Transverse colon (tissue), 4 donors: Measurements from ENCODE around the gene TLX3. TPM values are rescaled to one million over a fixed set of nuclear protein-coding genes. Genes with fewer than 3 reads are reported as not detected.

ENCODE experiments used
- DNase-seq: peaks from one replicate; pipeline ENCODE4 v3.0.0-alpha.2; 2019
- H3K27ac ChIP-seq, 4 donors: fragments of 200-600 bp; sonication (generic); 2 replicates each; pipeline ENCODE4 v1.5.1; 2016 to 2018; ENCODE audit warnings: inconsistent platforms in 4 of 4
- H3K27me3 ChIP-seq: fragments of 200-600 bp; sonication (generic); 2 replicates; pipeline ENCODE4 v1.5.1; 2017; ENCODE audit warnings: inconsistent platforms
- H3K36me3 ChIP-seq, 4 donors: fragments of 200-600 bp; sonication (generic); 2 replicates each; pipeline ENCODE4 v1.5.1; 2017 to 2019; ENCODE audit warnings: inconsistent platforms in 4 of 4
- H3K4me1 ChIP-seq, 4 donors: fragments of 200-600 bp; sonication (generic); 2 replicates each; pipeline ENCODE4 v1.5.1; 2017 to 2020; ENCODE audit warnings: inconsistent platforms in 4 of 4
- H3K4me3 ChIP-seq, 4 donors: fragments of 200-600 bp; sonication (generic); 1 replicate in 1 of 4; 2 replicates in 3 of 4; pipeline versions ENCODE4 v1.5.1 to v1.6.1; 2017 to 2019; ENCODE audit warnings: inconsistent platforms in 4 of 4
- H3K9me3 ChIP-seq, 2 donors: fragments of 200-600 bp; sonication (generic); 2 replicates each; pipeline ENCODE4 v1.5.1; 2017 to 2019; ENCODE audit warnings: inconsistent platforms in 2 of 2
- EP300 ChIP-seq: sonication (generic); formaldehyde crosslinking; IDR thresholded peaks from one replicate; pipeline ENCODE4 v1.6.1; 2017; ENCODE audit warnings: antibody characterized with exemption, low read depth
- POLR2A ChIP-seq: fragments of 450-650 bp; IDR thresholded peaks from one replicate; pipeline ENCODE4 v1.6.1; 2016; ENCODE audit warnings: antibody characterized with exemption, mild to moderate bottlenecking, moderate library complexity
- POLR2AphosphoS5 ChIP-seq, 3 donors: sonication (generic); formaldehyde crosslinking; IDR thresholded peaks; one replicate each; pipeline ENCODE4 v1.6.1; 2016; ENCODE audit warnings: antibody characterized with exemption in 3 of 3
- WGBS, 2 donors: methylation state at CpG; one replicate each; pipeline ENCODE4 v1.1.5; 2018; ENCODE audit warnings: low coverage in 1 of 2; 5-methylcytosine and 5-hydroxymethylcytosine counted together
- in situ Hi-C, 4 donors: fragments of 200-750 bp; cut with MboI; loops; one replicate each; pipeline versions ENCODE4 v1.15.0 to v1.15.1; 2017; ENCODE audit warnings: low sequenced_read_pairs in 3 of 4, low pct_ligation_motif_present in 1 of 4, low pct_unique_long_range_greater_than_20kb in 1 of 4
- intact Hi-C: fragments of 100-400 bp; cut with DNase I; formaldehyde crosslinking; loops from one replicate; pipeline ENCODE4 v1.15.1; 2023; ENCODE audit warnings: low total_unique reads
- total RNA-seq, 4 donors: library from RNA; depleted of rRNA; stranded (reverse); fragments of >200 nt; gene quantifications; one replicate each; pipeline ENCODE4 v1.1.0, GENCODE V29; 2016
- TF ChIP-seq, protein P1 (sequence below), 5 experiments: fragments of 200-600 bp in 3 of 5; fragments of 450-650 bp in 2 of 5; sonication (generic) in 3 of 5; IDR thresholded peaks; 1 replicate in 2 of 5; 2 replicates in 3 of 5; pipeline ENCODE4 v1.5.1; 2016 to 2017; ENCODE audit warnings: antibody characterized with exemption in 5 of 5, inconsistent platforms in 3 of 5, mild to moderate bottlenecking in 2 of 5, moderate library complexity in 1 of 5

TLX3 gene
- total RNA-seq, 4 donors from 2014 or later, result not detected

- Histone ChIP-seq H3K9me3 (no peaks in the 10 kb centered on the region), H3K4me3 (no peak overlapping the region), H3K27ac (no peak overlapping the region), H3K4me1 (peaks cover 0 to 7% (median 0%) of the 10 kb centered on the region in 4 donors), H3K36me3 (no peaks in the 10 kb centered on the region), H3K27me3 (peaks cover 73% of the 10 kb centered on the region)
- TF ChIP-seq, protein P1, sequence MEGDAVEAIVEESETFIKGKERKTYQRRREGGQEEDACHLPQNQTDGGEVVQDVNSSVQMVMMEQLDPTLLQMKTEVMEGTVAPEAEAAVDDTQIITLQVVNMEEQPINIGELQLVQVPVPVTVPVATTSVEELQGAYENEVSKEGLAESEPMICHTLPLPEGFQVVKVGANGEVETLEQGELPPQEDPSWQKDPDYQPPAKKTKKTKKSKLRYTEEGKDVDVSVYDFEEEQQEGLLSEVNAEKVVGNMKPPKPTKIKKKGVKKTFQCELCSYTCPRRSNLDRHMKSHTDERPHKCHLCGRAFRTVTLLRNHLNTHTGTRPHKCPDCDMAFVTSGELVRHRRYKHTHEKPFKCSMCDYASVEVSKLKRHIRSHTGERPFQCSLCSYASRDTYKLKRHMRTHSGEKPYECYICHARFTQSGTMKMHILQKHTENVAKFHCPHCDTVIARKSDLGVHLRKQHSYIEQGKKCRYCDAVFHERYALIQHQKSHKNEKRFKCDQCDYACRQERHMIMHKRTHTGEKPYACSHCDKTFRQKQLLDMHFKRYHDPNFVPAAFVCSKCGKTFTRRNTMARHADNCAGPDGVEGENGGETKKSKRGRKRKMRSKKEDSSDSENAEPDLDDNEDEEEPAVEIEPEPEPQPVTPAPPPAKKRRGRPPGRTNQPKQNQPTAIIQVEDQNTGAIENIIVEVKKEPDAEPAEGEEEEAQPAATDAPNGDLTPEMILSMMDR (IDR thresholded peaks at IDR 0.05), result no peak
- TF ChIP-seq POLR2AphosphoS5 (IDR thresholded peaks at IDR 0.05), result no peak
- no peak for TF ChIP-seq EP300
- TF ChIP-seq POLR2A, result no peak
- in situ Hi-C loops (loop anchor here (10.0 to 25.0 kb wide), 4 partner anchors 128 to 603 kb away; no protein-coding TSS in a partner anchor), intact Hi-C loops (no loop called here)
- no peak for DNase-seq
These were observed 31.0 kb downstream of the TLX3 start for GRCh38 chr5:171340042-171340441.

GRCh38 chr5:171340491-171340890, 31.4 kb downstream of the TLX3 start:
- in situ Hi-C loops (loop anchor here (10.0 to 25.0 kb wide), 4 partner anchors 128 to 603 kb away; no protein-coding TSS in a partner anchor), intact Hi-C loops (no loop called here)
- Histone ChIP-seq H3K36me3 (no peaks in the 10 kb centered on the region), H3K27ac (no peak overlapping the region), H3K9me3 (no peaks in the 10 kb centered on the region), H3K4me1 (peaks cover 0 to 7% (median 0%) of the 10 kb centered on the region in 4 donors), H3K4me3 (no peak overlapping the region), H3K27me3 (peaks cover 68% of the 10 kb centered on the region)
- 43 to 46% methylated on average over 6 of the region's 6 CpGs for WGBS, 2 donors
- DNase-seq, result no peak
- TF ChIP-seq EP300 (no peak), POLR2AphosphoS5 (IDR thresholded peaks at IDR 0.05) (no peak), POLR2A (no peak)
- TF ChIP-seq, protein P1 (IDR thresholded peaks at IDR 0.05), result no peak

GRCh38 chr5:171342362-171343111, 33.5 kb downstream of the TLX3 start:
- in situ Hi-C loops (loop anchor here (10.0 to 25.0 kb wide), 4 partner anchors 130 to 605 kb away; no protein-coding TSS in a partner anchor), intact Hi-C loops (no loop called here)
- no peaks in the 10 kb centered on the region for H3K9me3 ChIP-seq
- TF ChIP-seq, protein P1 (IDR thresholded peaks at IDR 0.05), result peak; percentile 28 to 48 (median 42)
- no peak for TF ChIP-seq POLR2AphosphoS5 (IDR thresholded peaks at IDR 0.05)
- no peaks in the 10 kb centered on the region for H3K4me1 ChIP-seq
- H3K36me3 ChIP-seq, result no peaks in the 10 kb centered on the region
- no peak overlapping the region for H3K4me3 ChIP-seq
- peak; percentile 12 for DNase-seq
- 32 to 55% methylated on average over 5 to 17 of the region's 17 CpGs for WGBS, 2 donors
- peaks cover 48% of the 10 kb centered on the region for H3K27me3 ChIP-seq
- H3K27ac ChIP-seq, result no peak overlapping the region

GRCh38 chr5:171344936-171345608, 36.0 kb downstream of the TLX3 start:
- intact Hi-C loops, result no loop called here
- Histone ChIP-seq H3K4me3 (no peak overlapping the region), H3K36me3 (no peaks in the 10 kb centered on the region), H3K4me1 (no peaks in the 10 kb centered on the region), H3K27ac (no peak overlapping the region), H3K9me3 (no peaks in the 10 kb centered on the region), H3K27me3 (peaks cover 24% of the 10 kb centered on the region)
- TF ChIP-seq POLR2A (no peak), EP300 (no peak), POLR2AphosphoS5 (IDR thresholded peaks at IDR 0.05) (no peak)
- TF ChIP-seq, protein P1 (IDR thresholded peaks at IDR 0.05), result no peak
- in situ Hi-C loops, result loop anchor here (10.0 to 25.0 kb wide), 4 partner anchors 133 to 608 kb away; no protein-coding TSS in a partner anchor
- no peak for DNase-seq
- WGBS, 2 donors, result 94 to 98% methylated on average over 5 to 19 of the region's 19 CpGs
